ENCODE results near the gene HDAC4.

Gene HDAC4

GRCh38 chr2:239343946-239344856, 56.6 kb downstream of the HDAC4 start:
- DNase-seq (ENCODE audit: low read depth): no peak
- no peak for TF ChIP-seq CTCF (IDR thresholded peaks at IDR 0.05; ENCODE audit: control insufficient read depth, insufficient read depth, low read depth, low read length, missing control alignments)
- H3K4me3 ChIP-seq (ENCODE audit: control insufficient read depth, low read depth, low read length): no peak overlapping the region

- no peak overlapping the region for H3K4me3 ChIP-seq (ENCODE audit: control insufficient read depth, low read depth, low read length)
- no peak for TF ChIP-seq CTCF (IDR thresholded peaks at IDR 0.05; ENCODE audit: control insufficient read depth, insufficient read depth, low read depth, low read length, missing control alignments)
Measured at GRCh38 chr2:239343460-239343859, 57.4 kb downstream of the HDAC4 start.

GRCh38 chr2:239341840-239342239, 59.0 kb downstream of the HDAC4 start:
- no peak for TF ChIP-seq CTCF (IDR thresholded peaks at IDR 0.05; ENCODE audit: control insufficient read depth, insufficient read depth, low read depth, low read length, missing control alignments)
- no peak for DNase-seq (ENCODE audit: low read depth)
- no peak overlapping the region for H3K4me3 ChIP-seq (ENCODE audit: control insufficient read depth, low read depth, low read length)

More at GRCh38 chr2:239343460-239343859, 57.4 kb downstream of the HDAC4 start:
- no peak for DNase-seq (ENCODE audit: low read depth)

- H3K4me3 ChIP-seq (ENCODE audit: control insufficient read depth, low read depth, low read length): no peak overlapping the region
- no peak for DNase-seq (ENCODE audit: low read depth)
- TF ChIP-seq CTCF (IDR thresholded peaks at IDR 0.05; ENCODE audit: control insufficient read depth, insufficient read depth, low read depth, low read length, missing control alignments): no peak
Measured at GRCh38 chr2:239341146-239341732, 59.6 kb downstream of the HDAC4 start.

GRCh38 chr2:239339726-239340601, 60.9 kb downstream of the HDAC4 start:
- DNase-seq (ENCODE audit: low read depth): no peak
- no peak for TF ChIP-seq CTCF (IDR thresholded peaks at IDR 0.05; ENCODE audit: control insufficient read depth, insufficient read depth, low read depth, low read length, missing control alignments)
- H3K4me3 ChIP-seq (ENCODE audit: control insufficient read depth, low read depth, low read length): no peak overlapping the region

GRCh38 chr2:239339241-239339640, 61.6 kb downstream of the HDAC4 start:
- H3K4me3 ChIP-seq (ENCODE audit: control insufficient read depth, low read depth, low read length): no peak overlapping the region
- no peak for TF ChIP-seq CTCF (IDR thresholded peaks at IDR 0.05; ENCODE audit: control insufficient read depth, insufficient read depth, low read depth, low read length, missing control alignments)
- no peak for DNase-seq (ENCODE audit: low read depth)

All from AG09309 (cell line).